ENCODE results near the gene FBRSL1.

The FBRSL1 gene

DNA sequence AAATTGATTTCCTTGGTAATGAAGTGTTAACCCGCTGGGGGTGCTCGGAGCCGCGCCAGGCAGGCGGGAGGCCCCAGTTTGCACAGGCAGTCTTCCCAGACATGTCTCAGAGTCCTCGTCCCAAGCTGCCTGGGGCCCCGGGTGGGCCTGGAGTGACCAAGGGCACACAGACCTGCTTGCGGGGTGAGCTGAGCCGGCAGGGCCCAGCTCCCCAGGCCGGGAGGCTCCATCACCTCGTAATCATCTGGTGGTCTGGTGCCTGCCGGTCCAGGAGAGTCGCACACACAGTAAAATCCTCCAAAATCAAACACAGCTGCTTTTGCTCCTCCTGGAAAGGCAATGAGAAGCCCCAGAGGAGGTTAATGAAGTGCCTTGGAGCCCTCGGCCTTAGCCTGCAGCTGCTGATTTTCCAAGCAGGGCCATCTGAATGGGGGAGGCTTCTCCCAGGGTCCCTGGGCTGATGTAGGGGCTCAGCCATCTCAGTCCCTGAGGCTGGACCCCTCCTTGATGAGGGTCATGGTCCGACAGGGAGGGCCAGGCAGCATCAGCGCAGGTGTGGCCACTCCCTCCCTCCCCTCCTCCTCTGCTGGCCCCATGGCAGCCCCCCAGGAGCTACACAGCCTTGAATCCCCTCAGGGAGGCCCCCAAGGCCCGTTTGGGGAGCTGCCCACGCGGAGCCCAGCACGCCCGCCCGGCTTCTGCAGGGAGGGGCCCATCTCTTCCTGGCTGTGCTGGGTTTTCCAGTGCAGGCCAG, 39.4 kb upstream of the FBRSL1 start:
- no peak for ATAC-seq
- TF ChIP-seq ZFP30 (CRISPR knock-in tag; IDR thresholded peaks at IDR 0.05) (no peak), ESRRG (CRISPR knock-in tag; IDR thresholded peaks at IDR 0.05) (no peak)

DNA sequence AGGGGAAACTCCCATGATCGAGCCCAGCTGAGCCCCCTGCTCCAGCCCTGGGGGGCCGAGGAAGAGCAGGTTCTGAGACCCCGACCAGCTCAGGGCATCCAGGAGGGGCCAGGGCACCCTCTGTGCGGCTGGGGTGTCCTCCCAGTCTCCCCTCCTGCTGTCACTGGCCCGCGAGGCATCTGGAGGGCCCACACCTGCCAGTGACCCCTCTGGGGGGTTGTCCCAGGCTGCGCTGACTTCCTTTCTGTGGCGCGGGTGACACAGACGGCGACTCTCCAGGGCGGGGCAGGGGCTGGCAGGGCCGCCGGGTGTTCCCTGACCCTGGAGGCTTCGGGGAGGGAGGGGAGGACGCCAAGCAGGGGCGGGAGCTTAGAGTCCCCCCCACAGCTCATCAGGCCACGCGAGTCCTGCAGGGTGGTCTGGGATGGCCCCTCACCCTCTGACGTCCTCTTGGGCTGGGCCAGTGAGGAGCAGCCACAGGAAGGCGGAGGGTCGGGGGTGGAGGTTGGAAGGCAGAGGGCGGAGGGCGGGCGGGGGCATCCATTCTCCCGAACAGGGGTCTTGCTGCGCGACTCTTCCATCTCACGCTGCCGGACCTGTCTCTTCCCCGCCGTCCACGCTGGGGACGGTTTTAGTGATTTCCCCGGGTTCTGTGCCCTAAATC, 38.6 kb upstream of the FBRSL1 start:
- no peak for ATAC-seq
- TF ChIP-seq ISL1 (CRISPR knock-in tag; IDR thresholded peaks at IDR 0.05): no peak
- no peak for TF ChIP-seq CSDC2 (CRISPR knock-in tag; IDR thresholded peaks at IDR 0.05)
- TF ChIP-seq CREB5 (CRISPR knock-in tag; IDR thresholded peaks at IDR 0.05; ENCODE audit: low read depth): no peak
- TF ChIP-seq RARB (CRISPR knock-in tag; IDR thresholded peaks at IDR 0.05): no peak
- no peak for TF ChIP-seq ZNF8 (CRISPR knock-in tag; IDR thresholded peaks at IDR 0.05)
- TF ChIP-seq ZFP3 (CRISPR knock-in tag; IDR thresholded peaks at IDR 0.05): no peak
- no peak for TF ChIP-seq POU6F1 (CRISPR knock-in tag; IDR thresholded peaks at IDR 0.05; ENCODE audit: borderline replicate concordance, low read depth)
- TF ChIP-seq ZC3H10 (CRISPR knock-in tag; IDR thresholded peaks at IDR 0.05): no peak
- TF ChIP-seq GLIS3 (CRISPR knock-in tag; IDR thresholded peaks at IDR 0.05): no peak
- no peak for TF ChIP-seq ZNF565 (CRISPR knock-in tag; conservative IDR thresholded peaks at IDR 0.05; ENCODE audit: low read depth)
- no peak for TF ChIP-seq BACH2 (CRISPR knock-in tag; IDR thresholded peaks at IDR 0.05; ENCODE audit: borderline replicate concordance)
- TF ChIP-seq ESRRG (CRISPR knock-in tag; IDR thresholded peaks at IDR 0.05): no peak
- no peak for TF ChIP-seq TOX (CRISPR knock-in tag; IDR thresholded peaks at IDR 0.05; ENCODE audit: borderline replicate concordance)
- TF ChIP-seq OSR1 (CRISPR knock-in tag; IDR thresholded peaks at IDR 0.05): no peak
- no peak for TF ChIP-seq ZNF70 (CRISPR knock-in tag; IDR thresholded peaks at IDR 0.05)
- TF ChIP-seq CSRNP3 (CRISPR knock-in tag; IDR thresholded peaks at IDR 0.05): no peak
- no peak for TF ChIP-seq ARNTL (CRISPR knock-in tag; IDR thresholded peaks at IDR 0.05; ENCODE audit: borderline replicate concordance, low read depth)

DNA sequence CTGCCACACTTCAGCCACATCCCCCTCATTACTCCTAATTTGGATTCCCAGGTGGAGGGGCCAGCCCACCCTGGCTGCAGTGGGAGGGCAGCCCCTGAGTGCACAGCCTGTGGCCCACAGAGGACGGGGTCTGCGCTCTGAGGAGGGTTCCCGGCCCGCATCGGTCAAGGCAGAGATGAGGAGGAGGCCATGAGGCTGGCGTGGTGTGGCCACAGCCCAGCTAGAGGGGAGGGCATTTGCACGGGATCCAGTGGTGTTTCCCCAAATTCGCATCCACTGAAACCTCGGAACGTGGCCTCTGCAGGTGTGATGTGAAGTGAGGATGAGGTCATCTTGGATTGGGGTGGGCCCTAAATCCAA, 38.1 kb upstream of the FBRSL1 start:
- TF ChIP-seq TCF4 (CRISPR knock-in tag; IDR thresholded peaks at IDR 0.05; ENCODE audit: borderline replicate concordance) (no peak), CREB5 (CRISPR knock-in tag; IDR thresholded peaks at IDR 0.05; ENCODE audit: low read depth) (no peak), RARB (CRISPR knock-in tag; IDR thresholded peaks at IDR 0.05) (no peak), ZNF8 (CRISPR knock-in tag; IDR thresholded peaks at IDR 0.05) (no peak), ZC3H10 (CRISPR knock-in tag; IDR thresholded peaks at IDR 0.05) (no peak), ESRRG (CRISPR knock-in tag; IDR thresholded peaks at IDR 0.05) (no peak), PPARA (CRISPR knock-in tag; IDR thresholded peaks at IDR 0.05; ENCODE audit: borderline replicate concordance) (no peak), ZFP3 (CRISPR knock-in tag; IDR thresholded peaks at IDR 0.05) (no peak), ZNF565 (CRISPR knock-in tag; conservative IDR thresholded peaks at IDR 0.05; ENCODE audit: low read depth) (no peak), ZNF70 (CRISPR knock-in tag; IDR thresholded peaks at IDR 0.05) (no peak), POU6F1 (CRISPR knock-in tag; IDR thresholded peaks at IDR 0.05; ENCODE audit: borderline replicate concordance, low read depth) (no peak), ISL1 (CRISPR knock-in tag; IDR thresholded peaks at IDR 0.05) (no peak), TOX (CRISPR knock-in tag; IDR thresholded peaks at IDR 0.05; ENCODE audit: borderline replicate concordance) (no peak)
- TF ChIP-seq, protein P1, sequence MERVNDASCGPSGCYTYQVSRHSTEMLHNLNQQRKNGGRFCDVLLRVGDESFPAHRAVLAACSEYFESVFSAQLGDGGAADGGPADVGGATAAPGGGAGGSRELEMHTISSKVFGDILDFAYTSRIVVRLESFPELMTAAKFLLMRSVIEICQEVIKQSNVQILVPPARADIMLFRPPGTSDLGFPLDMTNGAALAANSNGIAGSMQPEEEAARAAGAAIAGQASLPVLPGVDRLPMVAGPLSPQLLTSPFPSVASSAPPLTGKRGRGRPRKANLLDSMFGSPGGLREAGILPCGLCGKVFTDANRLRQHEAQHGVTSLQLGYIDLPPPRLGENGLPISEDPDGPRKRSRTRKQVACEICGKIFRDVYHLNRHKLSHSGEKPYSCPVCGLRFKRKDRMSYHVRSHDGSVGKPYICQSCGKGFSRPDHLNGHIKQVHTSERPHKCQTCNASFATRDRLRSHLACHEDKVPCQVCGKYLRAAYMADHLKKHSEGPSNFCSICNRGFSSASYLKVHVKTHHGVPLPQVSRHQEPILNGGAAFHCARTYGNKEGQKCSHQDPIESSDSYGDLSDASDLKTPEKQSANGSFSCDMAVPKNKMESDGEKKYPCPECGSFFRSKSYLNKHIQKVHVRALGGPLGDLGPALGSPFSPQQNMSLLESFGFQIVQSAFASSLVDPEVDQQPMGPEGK (CRISPR knock-in tag; IDR thresholded peaks at IDR 0.05; ENCODE audit: borderline replicate concordance): no peak
- ATAC-seq: no peak
